GM21526 (cell line): Measurements from ENCODE around the gene VSX2.

ENCODE experiments used
- ATAC-seq: cut with Tn5 transposase; IDR thresholded peaks from one replicate; pipeline ENCODE4 v1.9.1; 2021; ENCODE audit warnings: moderate library complexity; ENCODE audit not compliant: unreplicated experiment, low FRiP score

Gene VSX2

GRCh38 chr14:74220991-74221390, 18.3 kb upstream of the VSX2 start:
- no peak for ATAC-seq

- no peak for ATAC-seq
Measured at GRCh38 chr14:74221741-74222140, 17.5 kb upstream of the VSX2 start.

- no peak for ATAC-seq
Measured at GRCh38 chr14:74223016-74223415, 16.2 kb upstream of the VSX2 start.

- no peak for ATAC-seq
Measured at GRCh38 chr14:74231784-74232183, 7.5 kb upstream of the VSX2 start.

GRCh38 chr14:74235017-74235416, 4.2 kb upstream of the VSX2 start:
- ATAC-seq: no peak

- ATAC-seq: no peak
Measured at GRCh38 chr14:74237441-74237840, 1.8 kb upstream of the VSX2 start.

- no peak for ATAC-seq
Measured at GRCh38 chr14:74239848-74240793, 872 bp downstream of the VSX2 start.

- no peak for ATAC-seq
Measured at GRCh38 chr14:74240794-74241651, 1.8 kb downstream of the VSX2 start.

GRCh38 chr14:74241652-74242017, 2.4 kb downstream of the VSX2 start:
- no peak for ATAC-seq

- ATAC-seq: no peak
Measured at GRCh38 chr14:74242021-74242779, 3.0 kb downstream of the VSX2 start.

- ATAC-seq: no peak
Measured at GRCh38 chr14:74242780-74243042, 3.5 kb downstream of the VSX2 start.

GRCh38 chr14:74243051-74243450, 3.8 kb downstream of the VSX2 start:
- ATAC-seq: no peak

GRCh38 chr14:74244115-74244514, 4.9 kb downstream of the VSX2 start:
- no peak for ATAC-seq

- ATAC-seq: no peak
Measured at GRCh38 chr14:74245292-74245691, 6.0 kb downstream of the VSX2 start.

- no peak for ATAC-seq
Measured at GRCh38 chr14:74246542-74246941, 7.3 kb downstream of the VSX2 start.

- no peak for ATAC-seq
Measured at GRCh38 chr14:74248017-74248416, 8.8 kb downstream of the VSX2 start.

GRCh38 chr14:74249433-74250375, 10.5 kb downstream of the VSX2 start:
- no peak for ATAC-seq

GRCh38 chr14:74255281-74255680, 16.0 kb downstream of the VSX2 start:
- ATAC-seq: no peak

- no peak for ATAC-seq
Measured at GRCh38 chr14:74257078-74257940, 18.1 kb downstream of the VSX2 start.
